PC-9 (cell line): Measurements from ENCODE around the gene ITGB6.

Experiments
- CTCF ChIP-seq: fragments of 200-600 bp; sonication (generic); conservative IDR thresholded peaks from 2 replicates; pipeline ENCODE4 v1.6.1; 2017; ENCODE audit warnings: mixed run types, antibody characterized with exemption, mild to moderate bottlenecking, moderate library complexity
- EZH2 ChIP-seq: fragments of 200-600 bp; sonication (generic); IDR thresholded peaks from 2 replicates; pipeline ENCODE4 v1.8.0; 2017; ENCODE audit warnings: antibody characterized with exemption, low read depth

GRCh38 chr2:160197587-160197986 is 2.5 kb downstream of the ITGB6 start:
- TF ChIP-seq CTCF, result no peak
- no peak for TF ChIP-seq EZH2
